Stomach (tissue), 4 donors: ENCODE measurements around the gene CHN1.

Experiments
- POLR2A ChIP-seq, 4 donors: fragments of 450-650 bp; IDR thresholded peaks; one replicate each; pipeline ENCODE4 v1.6.1; 2016; ENCODE audit warnings: antibody characterized with exemption in 4 of 4, control low read depth in 2 of 4, mild to moderate bottlenecking in 1 of 4, moderate library complexity in 1 of 4
- TF ChIP-seq, protein P1 (sequence below), 7 experiments: fragments of 450-650 bp in 4 of 7; fragments of 200-600 bp in 3 of 7; sonication (generic) in 3 of 7; IDR thresholded peaks; one replicate each; pipeline ENCODE4 v1.5.1; 2016 to 2019; ENCODE audit warnings: antibody characterized with exemption in 7 of 7, control low read depth in 2 of 7, mild to moderate bottlenecking in 1 of 7

DNA sequence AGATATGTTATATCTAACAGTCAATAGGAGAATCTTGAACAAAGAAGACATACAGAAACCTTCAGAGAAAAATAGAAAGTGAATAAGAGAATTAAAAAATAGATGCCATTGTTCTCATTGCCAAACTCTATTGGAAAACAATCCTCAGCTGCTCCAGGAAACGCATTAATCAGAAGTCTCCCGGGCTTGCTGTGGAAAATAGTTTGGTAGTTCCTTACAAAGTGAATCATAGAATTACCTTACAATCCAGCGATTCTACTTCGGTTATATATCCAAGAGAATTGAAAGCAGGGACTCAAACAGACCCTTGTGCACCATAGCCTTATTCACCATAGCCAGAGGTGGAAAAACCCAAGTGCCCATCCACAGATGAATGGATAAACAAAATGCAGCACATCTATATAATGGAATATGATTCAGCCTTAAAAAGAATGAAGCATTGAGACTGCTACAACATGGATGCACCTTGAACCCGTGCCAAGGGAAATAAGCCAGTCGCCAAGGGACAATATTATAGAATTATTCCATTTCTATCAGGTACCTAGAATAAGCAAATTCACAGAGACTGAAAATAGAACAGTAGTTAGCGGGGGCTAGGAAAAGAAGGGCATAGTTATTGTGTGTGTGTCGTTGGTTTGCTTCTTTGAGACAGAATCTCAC is 219.0 kb downstream of the CHN1 start:
- TF ChIP-seq, protein P1, sequence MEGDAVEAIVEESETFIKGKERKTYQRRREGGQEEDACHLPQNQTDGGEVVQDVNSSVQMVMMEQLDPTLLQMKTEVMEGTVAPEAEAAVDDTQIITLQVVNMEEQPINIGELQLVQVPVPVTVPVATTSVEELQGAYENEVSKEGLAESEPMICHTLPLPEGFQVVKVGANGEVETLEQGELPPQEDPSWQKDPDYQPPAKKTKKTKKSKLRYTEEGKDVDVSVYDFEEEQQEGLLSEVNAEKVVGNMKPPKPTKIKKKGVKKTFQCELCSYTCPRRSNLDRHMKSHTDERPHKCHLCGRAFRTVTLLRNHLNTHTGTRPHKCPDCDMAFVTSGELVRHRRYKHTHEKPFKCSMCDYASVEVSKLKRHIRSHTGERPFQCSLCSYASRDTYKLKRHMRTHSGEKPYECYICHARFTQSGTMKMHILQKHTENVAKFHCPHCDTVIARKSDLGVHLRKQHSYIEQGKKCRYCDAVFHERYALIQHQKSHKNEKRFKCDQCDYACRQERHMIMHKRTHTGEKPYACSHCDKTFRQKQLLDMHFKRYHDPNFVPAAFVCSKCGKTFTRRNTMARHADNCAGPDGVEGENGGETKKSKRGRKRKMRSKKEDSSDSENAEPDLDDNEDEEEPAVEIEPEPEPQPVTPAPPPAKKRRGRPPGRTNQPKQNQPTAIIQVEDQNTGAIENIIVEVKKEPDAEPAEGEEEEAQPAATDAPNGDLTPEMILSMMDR (IDR thresholded peaks at IDR 0.05) = no peak
- TF ChIP-seq POLR2A (IDR thresholded peaks at IDR 0.05) = no peak
